Mononuclear cell (primary cell): ENCODE data around the gene SORCS1. TPM values are rescaled to one million over a fixed set of nuclear protein-coding genes. Genes with fewer than 3 reads are reported as not detected.

Source experiments
- H3K27me3 ChIP-seq: 2 replicates; pipeline ENCODE4 v1.6.0; 2011; ENCODE audit warnings: low read length, control low read depth; ENCODE audit not compliant: insufficient read depth
- H3K4me1 ChIP-seq: 2 replicates; pipeline ENCODE4 v1.5.1; 2011; ENCODE audit warnings: mild to moderate bottlenecking, low read length, control low read depth; ENCODE audit not compliant: insufficient read depth
- H3K4me3 ChIP-seq: 2 replicates; pipeline ENCODE4 v1.5.1; 2011; ENCODE audit warnings: mild to moderate bottlenecking, low read length, moderate library complexity
- H3K9me3 ChIP-seq: 2 replicates; pipeline ENCODE4 v1.5.1; 2011; ENCODE audit warnings: low read depth, mild to moderate bottlenecking, control low read depth, low read length
- total RNA-seq: library from RNA; depleted of rRNA; stranded (reverse); fragments of >200 nt; gene quantifications from one replicate; pipeline ENCODE4 v1.2.3, GENCODE V29; 2012

The SORCS1 gene
- 0.10 TPM for total RNA-seq

DNA sequence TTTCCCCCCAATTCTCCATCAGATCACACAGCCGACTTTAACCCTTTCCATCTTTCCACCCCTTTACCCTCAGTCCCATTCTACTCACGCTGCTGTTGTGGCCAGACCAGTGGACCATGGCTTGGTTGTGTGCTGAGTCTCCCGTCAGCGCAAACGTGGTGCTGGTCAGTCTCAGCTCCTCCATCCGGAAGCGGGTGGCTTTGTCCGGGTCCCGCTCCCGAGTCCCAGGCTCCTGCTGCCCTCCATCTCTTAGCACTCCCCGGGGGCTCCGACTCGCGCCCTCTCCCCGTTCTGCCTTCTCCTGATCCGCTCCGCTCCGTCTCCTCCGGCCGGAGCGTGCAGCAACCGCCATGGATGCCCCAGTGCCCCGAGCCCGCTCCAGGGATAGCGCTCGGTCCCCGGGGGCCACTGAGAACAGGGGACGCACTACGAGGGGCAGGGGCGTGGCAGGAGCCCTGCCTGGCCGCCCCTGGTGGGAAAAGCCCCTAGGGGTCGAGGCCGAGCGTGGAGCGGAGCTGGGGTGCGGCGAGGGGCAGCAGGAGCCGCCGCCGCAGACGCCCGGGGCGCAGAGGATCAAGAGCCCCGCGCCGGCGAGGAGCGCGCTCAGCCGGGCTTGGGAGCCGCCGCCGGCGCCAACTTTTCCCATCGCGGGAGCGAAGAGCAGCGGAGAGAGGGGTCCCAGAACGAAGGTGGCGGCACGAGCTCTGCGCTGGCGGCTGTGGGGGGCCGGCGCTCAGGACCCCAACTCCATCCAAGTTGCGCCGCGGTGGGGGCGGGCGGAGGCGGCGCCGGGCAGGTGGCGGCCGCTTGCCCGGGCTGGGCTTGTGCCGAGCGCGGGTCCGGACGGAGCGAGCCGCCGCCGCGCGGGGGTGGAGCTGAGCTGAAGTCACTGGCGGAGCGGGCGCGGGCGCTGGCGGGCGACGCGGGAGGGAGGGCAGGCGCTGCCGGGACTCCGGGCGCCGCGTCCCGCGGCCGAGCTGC, at the start of gene SORCS1:
SORCS1 (minus strand) TSS at position 826 of the 981 bp plus-strand sequence.
- Histone ChIP-seq H3K9me3 (no peaks in the 10 kb centered on the region), H3K27me3 (peaks cover 42% of the 10 kb centered on the region), H3K4me1 (no peaks in the 10 kb centered on the region), H3K4me3 (no peak within 1 kb of the TSS)

DNA sequence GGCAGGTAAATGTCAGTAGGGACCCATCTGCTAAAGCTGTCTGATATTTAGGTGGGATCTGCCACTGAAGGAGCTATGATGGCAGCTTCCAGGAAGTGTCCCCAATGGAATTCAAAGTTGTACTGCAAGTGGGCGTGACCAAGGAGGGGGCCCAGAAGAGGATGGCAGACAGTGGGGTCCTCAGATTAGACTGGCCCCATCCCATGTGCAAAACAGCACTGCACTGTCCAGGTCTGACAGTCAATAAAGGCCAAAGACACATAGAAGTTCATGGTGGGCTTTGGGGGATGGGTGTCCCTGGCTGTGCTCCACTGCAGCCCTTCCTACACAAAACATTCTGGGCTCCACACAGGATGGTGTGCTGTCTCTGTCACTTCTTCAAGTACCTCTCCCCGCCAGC, 49.8 kb upstream of the SORCS1 start:
- no peaks in the 10 kb centered on the region for H3K4me1 ChIP-seq

DNA sequence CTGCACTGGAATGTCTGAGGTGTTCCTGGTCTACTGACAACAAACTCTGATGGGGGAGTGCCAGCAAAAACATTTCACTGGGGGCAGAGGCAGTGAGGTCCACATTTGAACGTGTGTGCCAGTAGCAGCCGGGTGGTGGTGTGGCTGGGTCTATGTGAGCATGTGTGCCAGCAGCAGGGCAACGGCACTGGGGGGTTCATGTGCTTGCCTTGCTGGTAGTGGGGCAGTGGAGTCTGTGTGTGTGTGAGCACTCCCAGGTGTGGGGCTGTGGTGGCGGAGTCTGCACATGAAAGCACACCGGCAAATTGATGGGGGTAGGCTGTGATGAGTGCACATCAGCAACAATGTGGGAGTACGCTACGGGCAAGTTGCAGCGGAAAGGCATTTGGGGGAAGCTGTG, 49.4 kb upstream of the SORCS1 start:
- Histone ChIP-seq H3K4me3 (no peak overlapping the region), H3K4me1 (no peaks in the 10 kb centered on the region), H3K9me3 (peaks cover 7% of the 10 kb centered on the region), H3K27me3 (no peaks in the 10 kb centered on the region)

More for the DNA sequence above, 49.8 kb upstream of the SORCS1 start:
- Histone ChIP-seq H3K27me3 (no peaks in the 10 kb centered on the region), H3K4me3 (no peak overlapping the region), H3K9me3 (peaks cover 7% of the 10 kb centered on the region)

DNA sequence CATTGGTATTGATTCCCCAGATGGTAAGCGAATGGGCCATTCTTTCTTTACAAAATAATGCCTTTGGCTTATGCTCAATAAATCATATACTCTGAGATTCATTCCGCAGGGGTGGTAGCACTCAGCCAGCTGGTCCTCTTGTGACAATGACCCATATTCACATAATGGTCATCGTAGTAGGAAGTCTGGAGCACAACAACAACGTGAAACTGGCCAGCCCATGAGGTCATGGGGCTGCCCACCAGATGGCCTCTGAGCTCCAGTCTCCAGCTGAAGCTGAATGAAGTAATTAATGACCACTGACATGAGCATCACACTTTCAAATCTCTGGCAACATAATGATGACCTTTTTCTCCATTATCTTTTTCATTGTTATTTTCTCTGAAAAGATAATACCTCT, 42.3 kb upstream of the SORCS1 start:
- no peak overlapping the region for H3K4me3 ChIP-seq
- peaks cover 7% of the 10 kb centered on the region for H3K9me3 ChIP-seq
- H3K4me1 ChIP-seq = no peaks in the 10 kb centered on the region
- H3K27me3 ChIP-seq = no peaks in the 10 kb centered on the region

DNA sequence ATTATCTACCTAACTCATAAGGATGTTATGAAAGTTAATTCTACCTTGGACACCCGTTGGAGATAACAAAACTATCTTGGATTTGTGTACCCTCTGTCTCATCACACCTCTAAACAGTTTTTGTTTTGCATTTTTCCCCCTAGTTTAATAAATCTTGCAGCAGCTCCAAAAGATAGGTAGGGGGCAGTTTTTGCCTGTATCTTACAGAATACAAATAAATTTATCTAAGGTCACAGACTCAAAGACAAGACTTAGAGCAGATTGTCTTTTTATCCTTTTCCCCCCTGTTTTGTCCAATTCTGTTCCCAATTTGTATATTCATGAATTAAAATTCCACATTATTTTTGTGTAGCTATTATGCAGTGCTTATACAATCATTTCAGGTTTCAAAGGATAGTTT, 5.0 kb upstream of the SORCS1 start:
- Histone ChIP-seq H3K27me3 (peaks cover 21% of the 10 kb centered on the region), H3K4me1 (no peaks in the 10 kb centered on the region), H3K4me3 (no peak overlapping the region), H3K9me3 (no peaks in the 10 kb centered on the region)

DNA sequence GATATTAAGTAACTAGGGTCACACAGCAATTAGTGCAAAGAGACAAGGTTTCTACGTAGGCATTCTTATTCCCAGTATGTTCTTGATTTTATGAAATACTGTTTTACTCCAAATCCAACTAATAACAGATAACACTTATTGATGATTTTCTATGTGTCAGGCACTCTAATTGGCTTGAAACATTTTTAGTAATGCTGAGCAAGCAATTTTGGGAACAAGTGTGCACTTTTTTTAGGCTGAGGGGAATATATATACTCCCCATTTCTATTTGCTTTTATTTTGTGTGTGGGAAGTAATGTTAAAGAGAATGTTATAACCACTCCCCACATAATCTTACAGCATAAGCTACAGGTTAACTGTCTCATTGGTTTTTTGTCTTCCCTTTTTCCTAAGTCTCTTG, 4.2 kb upstream of the SORCS1 start:
- peaks cover 26% of the 10 kb centered on the region for H3K27me3 ChIP-seq
- H3K9me3 ChIP-seq = no peaks in the 10 kb centered on the region
- H3K4me3 ChIP-seq = no peak overlapping the region
- no peaks in the 10 kb centered on the region for H3K4me1 ChIP-seq

DNA sequence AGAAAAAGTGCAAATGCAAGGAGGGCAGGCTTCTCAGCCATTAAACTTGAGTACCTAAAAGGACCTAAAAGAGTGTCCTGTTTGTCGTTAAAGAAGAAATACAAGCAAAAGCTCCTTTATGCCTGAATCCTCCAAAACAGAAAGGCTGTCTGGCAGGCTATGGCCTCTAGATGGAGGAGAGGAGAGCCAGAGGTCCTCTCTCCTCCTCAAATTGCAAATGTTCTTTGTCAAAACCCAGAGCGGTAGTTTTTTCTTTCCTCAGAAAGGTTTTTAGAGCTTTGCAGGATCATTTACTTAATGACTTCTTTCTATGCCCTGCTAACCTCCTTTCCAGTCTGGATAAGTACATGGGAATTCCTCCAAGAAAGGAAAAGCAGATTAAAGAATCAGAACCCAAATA, 1.9 kb upstream of the SORCS1 start:
- H3K27me3 ChIP-seq = peaks cover 42% of the 10 kb centered on the region
- no peaks in the 10 kb centered on the region for H3K4me1 ChIP-seq

DNA sequence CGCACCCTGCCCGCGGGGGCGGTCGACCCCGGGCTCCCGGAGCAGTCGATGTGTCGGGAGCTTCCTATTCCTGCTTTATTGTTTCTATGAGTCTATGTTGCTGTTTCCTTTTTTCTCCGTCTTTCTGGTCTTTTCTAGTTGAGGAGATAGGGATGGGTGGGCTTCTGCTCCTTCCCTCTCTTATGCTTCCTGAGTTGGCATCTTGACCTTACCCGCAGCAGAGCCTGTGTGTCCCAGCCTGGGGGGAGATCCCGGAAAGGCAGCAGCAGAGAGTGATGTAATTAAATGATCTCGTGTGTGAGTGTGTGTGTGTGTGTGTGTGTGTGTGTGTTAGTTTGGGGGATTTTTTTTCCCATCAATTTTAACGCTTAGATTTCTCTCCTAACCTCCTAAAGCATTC, 486 bp upstream of the SORCS1 start:
- H3K4me3 ChIP-seq = no peak overlapping the region
- H3K9me3 ChIP-seq = no peaks in the 10 kb centered on the region
- no peaks in the 10 kb centered on the region for H3K4me1 ChIP-seq
- peaks cover 42% of the 10 kb centered on the region for H3K27me3 ChIP-seq

More for the DNA sequence above, 1.9 kb upstream of the SORCS1 start:
- H3K4me3 ChIP-seq = no peak overlapping the region
- H3K9me3 ChIP-seq = no peaks in the 10 kb centered on the region

DNA sequence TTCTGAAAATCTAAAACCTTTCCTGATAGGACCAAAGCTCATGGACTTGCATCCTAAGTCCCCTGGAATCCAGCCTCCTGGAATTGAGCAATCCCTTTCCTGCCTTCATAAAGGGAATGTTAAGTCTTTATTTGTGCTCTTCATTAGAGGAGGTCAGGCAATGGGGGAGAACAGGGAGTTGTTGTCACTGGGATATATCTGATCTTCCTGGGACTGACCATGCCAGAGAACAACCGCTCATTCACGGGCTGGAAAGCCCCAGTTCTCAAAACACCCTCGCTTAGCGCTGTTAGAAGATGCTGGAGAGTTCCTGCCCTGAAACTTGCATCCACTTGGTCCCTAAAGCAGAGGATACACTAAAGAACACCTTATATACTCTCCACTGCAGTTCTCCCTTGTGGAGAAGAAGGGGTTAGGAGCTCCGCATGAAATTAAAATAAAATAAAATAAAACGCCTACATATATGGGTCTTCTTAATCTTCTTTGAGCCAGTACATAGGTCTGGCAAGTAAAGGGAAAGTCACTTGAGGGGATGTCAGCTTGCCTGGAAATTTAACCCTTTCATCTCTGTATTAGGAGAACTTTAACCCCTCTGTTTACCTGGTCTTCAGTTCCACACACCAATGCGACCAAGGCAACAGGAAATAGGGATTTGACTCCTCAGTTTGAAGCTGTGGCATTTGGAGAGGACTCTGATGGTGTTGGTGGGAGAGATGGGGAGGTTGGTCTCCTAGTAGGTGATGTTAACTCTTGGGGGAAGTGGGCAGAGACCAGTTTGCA, 1.2 kb downstream of the SORCS1 start:
- Histone ChIP-seq H3K9me3 (no peaks in the 10 kb centered on the region), H3K4me3 (no peak overlapping the region), H3K4me1 (no peaks in the 10 kb centered on the region), H3K27me3 (peaks cover 42% of the 10 kb centered on the region)

DNA sequence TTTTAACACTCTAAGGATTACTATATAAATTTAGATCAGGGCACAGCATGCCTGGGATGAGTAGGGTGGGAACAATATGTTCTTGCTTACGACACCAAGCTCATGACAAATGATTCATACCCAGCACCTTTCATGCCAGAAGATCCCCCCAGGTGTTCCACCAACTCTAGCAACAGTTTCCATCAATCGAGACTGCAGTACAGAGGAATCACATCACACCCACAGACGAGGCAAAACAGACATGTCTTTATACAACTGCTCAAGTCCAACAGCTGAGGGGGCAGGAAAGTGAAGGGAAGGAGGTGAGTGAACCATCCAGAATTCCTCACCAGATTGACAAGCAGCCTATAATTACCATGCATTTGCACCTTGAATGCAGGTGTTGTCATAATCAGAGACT, 3.6 kb downstream of the SORCS1 start:
- Histone ChIP-seq H3K4me1 (no peaks in the 10 kb centered on the region), H3K9me3 (no peaks in the 10 kb centered on the region), H3K4me3 (no peak overlapping the region), H3K27me3 (peaks cover 30% of the 10 kb centered on the region)

DNA sequence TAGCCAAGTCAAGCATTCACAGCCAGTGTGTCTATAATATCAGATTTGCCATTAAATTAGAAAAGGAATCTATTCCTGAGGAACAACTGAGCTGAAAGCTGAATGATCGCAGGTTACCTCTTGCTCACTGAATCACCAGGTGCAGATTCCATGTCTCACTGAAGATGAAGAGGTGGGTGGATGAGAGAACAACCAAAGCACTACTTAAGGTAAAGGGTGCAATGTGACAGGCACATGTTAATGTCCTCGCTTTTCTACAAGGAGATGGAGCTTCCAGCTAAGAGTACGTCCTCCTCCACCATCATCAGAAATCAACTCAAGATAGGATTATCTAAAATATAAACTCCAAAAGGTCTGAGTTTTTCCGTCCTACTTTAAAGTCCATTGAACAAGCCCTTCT, 4.6 kb downstream of the SORCS1 start:
- H3K9me3 ChIP-seq = no peaks in the 10 kb centered on the region
- peaks cover 21% of the 10 kb centered on the region for H3K27me3 ChIP-seq
- no peaks in the 10 kb centered on the region for H3K4me1 ChIP-seq
- H3K4me3 ChIP-seq = no peak overlapping the region

DNA sequence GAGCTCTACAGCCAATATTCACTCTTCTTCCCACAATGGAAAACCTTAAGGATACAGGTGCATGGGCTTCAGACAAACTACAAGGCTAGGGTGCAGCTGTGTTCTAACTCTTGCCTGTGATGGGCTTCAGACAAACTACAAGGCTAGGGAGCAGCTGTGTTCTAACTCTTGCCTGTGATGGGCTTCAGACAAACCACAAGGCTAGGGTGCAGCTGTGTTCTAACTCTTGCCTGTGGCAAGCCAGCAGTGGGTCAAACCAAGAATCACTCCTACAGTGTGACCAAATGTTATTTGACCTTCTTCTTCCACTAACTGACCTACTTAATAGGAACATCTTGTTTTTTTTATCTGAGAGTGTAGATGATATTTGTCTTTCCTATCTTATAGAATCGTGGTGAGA, 7.4 kb downstream of the SORCS1 start:
- Histone ChIP-seq H3K4me1 (no peaks in the 10 kb centered on the region), H3K27me3 (no peaks in the 10 kb centered on the region), H3K9me3 (no peaks in the 10 kb centered on the region), H3K4me3 (no peak overlapping the region)

DNA sequence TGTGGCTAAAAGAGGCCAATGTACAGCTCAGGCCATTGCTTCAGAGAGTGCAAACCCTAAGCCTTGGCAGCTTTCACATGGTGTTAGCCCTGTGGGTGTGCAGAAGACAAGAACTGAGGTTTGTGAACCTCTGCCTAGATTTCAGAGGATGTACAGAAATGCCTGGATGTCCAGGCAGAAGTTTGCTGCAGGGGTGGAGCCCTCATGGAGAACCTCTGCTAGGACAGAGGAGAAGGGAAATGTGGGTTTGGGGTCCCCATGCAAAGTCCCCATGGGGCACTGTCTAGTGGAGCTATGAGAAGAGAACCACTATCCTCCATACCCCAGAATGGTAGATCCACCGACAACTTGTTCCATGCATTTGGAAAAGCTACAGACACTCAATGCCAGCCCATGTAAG, 12.4 kb downstream of the SORCS1 start:
- H3K9me3 ChIP-seq = no peaks in the 10 kb centered on the region
- H3K27me3 ChIP-seq = no peaks in the 10 kb centered on the region
- no peaks in the 10 kb centered on the region for H3K4me1 ChIP-seq
- H3K4me3 ChIP-seq = no peak overlapping the region

DNA sequence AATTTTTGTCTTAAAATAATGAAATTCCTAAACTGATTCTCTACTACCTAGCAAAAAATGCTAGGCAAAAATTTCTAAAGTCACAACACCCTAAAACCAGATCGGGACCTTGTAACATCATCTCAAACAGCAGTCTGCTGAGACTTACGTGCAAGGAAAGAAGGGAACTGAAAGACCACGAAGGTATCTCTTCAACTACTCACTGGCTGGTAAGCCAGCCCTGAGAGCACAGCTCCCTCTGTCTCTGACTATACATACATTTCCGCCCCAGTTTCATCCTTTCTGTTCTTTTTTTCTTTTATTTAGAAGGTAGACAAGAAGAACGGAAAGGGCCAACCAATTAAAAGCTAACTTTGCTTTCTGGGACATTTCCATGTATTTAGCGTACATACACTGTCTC, 15.6 kb downstream of the SORCS1 start:
- H3K4me3 ChIP-seq = no peak overlapping the region
- H3K27me3 ChIP-seq = no peaks in the 10 kb centered on the region
- no peaks in the 10 kb centered on the region for H3K4me1 ChIP-seq
- no peaks in the 10 kb centered on the region for H3K9me3 ChIP-seq

DNA sequence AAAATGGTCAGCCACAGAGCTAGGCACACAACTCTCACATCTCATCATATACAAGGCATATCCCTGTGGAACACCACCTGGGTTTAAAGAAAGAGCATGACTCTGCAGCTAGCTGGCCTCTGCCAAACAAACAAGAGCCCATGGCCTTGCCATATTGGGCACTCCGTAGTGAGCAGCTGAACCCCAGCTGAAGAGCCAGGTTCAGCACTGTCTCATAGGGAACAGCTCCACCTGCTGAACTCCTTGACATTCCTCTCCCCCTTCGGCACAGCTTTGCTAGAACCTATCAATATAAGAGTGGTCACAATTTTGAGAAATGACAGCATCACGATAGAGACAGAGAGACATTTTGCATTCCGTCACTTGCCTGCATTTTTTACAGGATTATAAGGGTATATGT, 20.0 kb downstream of the SORCS1 start:
- Histone ChIP-seq H3K4me3 (no peak overlapping the region), H3K27me3 (no peaks in the 10 kb centered on the region)

More for the DNA sequence above, 20.0 kb downstream of the SORCS1 start:
- H3K9me3 ChIP-seq = no peaks in the 10 kb centered on the region
- H3K4me1 ChIP-seq = no peaks in the 10 kb centered on the region
